ENCODE results near the gene GNAO1. TPM values are rescaled to one million over a fixed set of nuclear protein-coding genes. Genes with fewer than 3 reads are reported as not detected.

Gene GNAO1
- total and polyA plus RNA-seq, 2 donors (not counting 1 experiment from before 2014, with no cell fraction given) = 0.13 to 5.1 TPM

DNA sequence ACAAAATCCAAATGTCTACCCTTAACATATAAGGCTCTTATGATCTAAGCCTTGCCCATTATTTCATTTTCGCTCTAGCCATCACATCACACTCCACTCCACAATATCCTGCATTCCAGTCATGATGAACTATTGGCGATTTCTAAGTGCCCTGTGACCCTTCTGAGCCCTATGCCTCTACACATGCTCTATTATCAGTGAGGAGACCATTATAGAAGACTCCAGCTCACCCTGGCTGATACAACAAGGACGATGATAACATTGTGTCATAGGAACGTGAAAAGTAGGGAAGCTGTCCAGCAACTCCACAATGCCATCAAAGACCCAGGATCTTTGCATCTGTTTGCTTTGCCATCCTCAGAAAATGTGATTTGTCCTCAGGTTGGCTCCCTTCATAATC lies 29.6 kb upstream of the GNAO1 start:
- no peaks in the 10 kb centered on the region for H3K27me3 Mint-ChIP-seq
- Histone ChIP-seq H3K4me1 (ENCODE audit: control insufficient read depth in 2 of 2, insufficient read depth in 2 of 2, low read length in 2 of 2) (no peaks in the 10 kb centered on the region), H3K4me2 (replicated peaks; ENCODE audit: low read depth, low read length, poor library complexity, severe bottlenecking) (no peak overlapping the region), H2AFZ (ENCODE audit: insufficient read depth, low read depth, low read length, poor library complexity, severe bottlenecking) (no peak overlapping the region), H3K9ac (ENCODE audit: low read length) (no peak overlapping the region), H3K27me3 (replicated peaks in 1 of 4; ENCODE audit: control extremely low read depth in 1 of 4, control insufficient read depth in 3 of 4, insufficient read depth in 4 of 4, low read length in 3 of 4) (no peaks in the 10 kb centered on the region), H3K9me3 (ENCODE audit: control extremely low read depth in 1 of 3, control insufficient read depth in 2 of 3, insufficient read depth in 1 of 3, low read length in 2 of 3) (no peaks in the 10 kb centered on the region), H3K27ac (ENCODE audit: low read length in 2 of 2) (no peak overlapping the region), H3K79me2 (ENCODE audit: control insufficient read depth, insufficient read depth, low read length) (no peaks in the 10 kb centered on the region), H3K4me3 (ENCODE audit: control extremely low read depth in 1 of 5, extremely low read depth in 1 of 5, insufficient read depth in 1 of 5, low read depth in 2 of 5, low read length in 4 of 5) (no peak overlapping the region), H4K20me1 (ENCODE audit: control insufficient read depth, insufficient read depth, low read length, poor library complexity, severe bottlenecking) (no peaks in the 10 kb centered on the region), H3K36me3 (replicated peaks in 1 of 2; ENCODE audit: control extremely low read depth in 1 of 2, control insufficient read depth in 1 of 2, extremely low read depth in 1 of 2, insufficient read depth in 2 of 2, low read length in 1 of 2) (no peaks in the 10 kb centered on the region)
- no peaks in the 10 kb centered on the region for H3K9me3 Mint-ChIP-seq (ENCODE audit: insufficient read depth)
- CTCF ChIA-PET = no interaction called here
- WGBS (ENCODE audit: insufficient coverage) = 93% methylated on average over 4 of the region's 4 CpGs
- POLR2A ChIA-PET = no interaction called here
- H3K4me1 Mint-ChIP-seq = no peaks in the 10 kb centered on the region
- no peak overlapping the region for H3K27ac Mint-ChIP-seq
- intact Hi-C loops (cut with micrococcal nuclease) = no loop called here
- ATAC-seq (ENCODE audit: low read depth) (no peak), DNase-seq (no peak)
- H3K4me3 Mint-ChIP-seq = no peak overlapping the region
- TF ChIP-seq EZH2 (IDR thresholded peaks at IDR 0.05; ENCODE audit: borderline replicate concordance, insufficient read depth, low read depth, low read length, poor library complexity, severe bottlenecking) = no peak
- TF ChIP-seq CTCF (IDR thresholded peaks at IDR 0.05) = no peak

- no peak for DNase-seq
- no peak overlapping the region for H3K4me3 Mint-ChIP-seq
- H3K9me3 Mint-ChIP-seq (ENCODE audit: insufficient read depth) = no peaks in the 10 kb centered on the region
- Histone ChIP-seq H3K4me1 (ENCODE audit: control insufficient read depth in 2 of 2, insufficient read depth in 2 of 2, low read length in 2 of 2) (no peaks in the 10 kb centered on the region), H2AFZ (ENCODE audit: insufficient read depth, low read depth, low read length, poor library complexity, severe bottlenecking) (no peak overlapping the region), H3K9me3 (ENCODE audit: control extremely low read depth in 1 of 3, control insufficient read depth in 2 of 3, insufficient read depth in 1 of 3, low read length in 2 of 3) (no peaks in the 10 kb centered on the region), H3K27me3 (replicated peaks in 1 of 4; ENCODE audit: control extremely low read depth in 1 of 4, control insufficient read depth in 3 of 4, insufficient read depth in 4 of 4, low read length in 3 of 4) (no peaks in the 10 kb centered on the region), H3K9ac (ENCODE audit: low read length) (no peak overlapping the region), H3K4me3 (ENCODE audit: control extremely low read depth in 1 of 5, extremely low read depth in 1 of 5, insufficient read depth in 1 of 5, low read depth in 2 of 5, low read length in 4 of 5) (no peak overlapping the region), H3K4me2 (replicated peaks; ENCODE audit: low read depth, low read length, poor library complexity, severe bottlenecking) (no peak overlapping the region), H3K79me2 (ENCODE audit: control insufficient read depth, insufficient read depth, low read length) (no peaks in the 10 kb centered on the region), H4K20me1 (ENCODE audit: control insufficient read depth, insufficient read depth, low read length, poor library complexity, severe bottlenecking) (no peaks in the 10 kb centered on the region), H3K36me3 (replicated peaks in 1 of 2; ENCODE audit: control extremely low read depth in 1 of 2, control insufficient read depth in 1 of 2, extremely low read depth in 1 of 2, insufficient read depth in 2 of 2, low read length in 1 of 2) (no peaks in the 10 kb centered on the region), H3K27ac (ENCODE audit: low read length in 2 of 2) (no peak overlapping the region)
- no peak for ATAC-seq (ENCODE audit: low read depth)
- ChIA-PET CTCF (no interaction called here), POLR2A (no interaction called here)
- no peaks in the 10 kb centered on the region for H3K4me1 Mint-ChIP-seq
- H3K27me3 Mint-ChIP-seq = no peaks in the 10 kb centered on the region
- no peak overlapping the region for H3K27ac Mint-ChIP-seq
- 80% methylated on average over 1 of the region's 1 CpG for WGBS (ENCODE audit: insufficient coverage)
- TF ChIP-seq EZH2 (IDR thresholded peaks at IDR 0.05; ENCODE audit: borderline replicate concordance, insufficient read depth, low read depth, low read length, poor library complexity, severe bottlenecking) (no peak), CTCF (IDR thresholded peaks at IDR 0.05) (no peak)
- intact Hi-C loops (cut with micrococcal nuclease) = no loop called here
Measured at GRCh38 chr16:56163089-56163488, 28.2 kb upstream of the GNAO1 start.

Data from B cell (primary cell).